Smooth muscle cell (in vitro differentiated cells): ENCODE data around the gene TBCK. TPM values are rescaled to one million over a fixed set of nuclear protein-coding genes. Genes with fewer than 3 reads are reported as not detected.

ENCODE experiments used
- DNase-seq: peaks from one replicate; lab custom pipeline; 2025; ENCODE audit not compliant: unreplicated experiment; lab: John Stamatoyannopoulos, UW
- H2AFZ ChIP-seq: fragments of 200-600 bp; sonication (generic); 2 replicates; pipeline ENCODE4 v1.6.0; 2016; ENCODE audit warnings: antibody characterized with exemption, low read depth, mild to moderate bottlenecking
- H3F3A ChIP-seq: fragments of 200-600 bp; sonication (generic); 2 replicates; pipeline ENCODE4 v1.6.0; 2017; ENCODE audit warnings: antibody characterized with exemption, low read depth
- H3K27ac ChIP-seq: fragments of 200-600 bp; sonication (generic); 2 replicates; pipeline ENCODE4 v1.5.1; 2016; ENCODE audit warnings: low read depth, mild to moderate bottlenecking
- H3K27me3 ChIP-seq: fragments of 200-600 bp; sonication (generic); 2 replicates; pipeline ENCODE4 v1.6.1; 2016; ENCODE audit warnings: low read depth, mild to moderate bottlenecking
- H3K36me3 ChIP-seq: fragments of 200-600 bp; sonication (generic); 2 replicates; pipeline ENCODE4 v1.5.1; 2016; ENCODE audit warnings: low read depth
- H3K4me1 ChIP-seq: fragments of 200-600 bp; sonication (generic); 2 replicates; pipeline ENCODE4 v1.5.1; 2016; ENCODE audit warnings: low read depth
- H3K4me2 ChIP-seq: fragments of 200-600 bp; sonication (generic); 2 replicates; pipeline ENCODE4 v1.6.0; 2016; ENCODE audit warnings: mild to moderate bottlenecking
- H3K4me3 ChIP-seq: fragments of 200-600 bp; sonication (generic); 2 replicates; pipeline ENCODE4 v1.5.1; 2016; ENCODE audit warnings: mild to moderate bottlenecking
- H3K79me2 ChIP-seq: fragments of 200-600 bp; sonication (generic); 2 replicates; pipeline ENCODE4 v1.6.0; 2016; ENCODE audit warnings: low read depth, mild to moderate bottlenecking
- H3K9ac ChIP-seq: fragments of 200-600 bp; sonication (generic); 2 replicates; pipeline ENCODE4 v1.6.0; 2016; ENCODE audit warnings: low read depth
- H3K9me3 ChIP-seq: fragments of 200-600 bp; sonication (generic); replicated peaks from 2 replicates; pipeline ENCODE4 v1.5.1; 2016; ENCODE audit warnings: low read depth
- H4K20me1 ChIP-seq: fragments of 200-600 bp; sonication (generic); 2 replicates; pipeline ENCODE4 v1.6.0; 2016; ENCODE audit warnings: low read depth
- CTCF ChIP-seq: fragments of 200-600 bp; sonication (generic); IDR thresholded peaks from 2 replicates; pipeline ENCODE4 v1.5.1; 2017; ENCODE audit warnings: borderline replicate concordance, mild to moderate bottlenecking, antibody characterized with exemption; ENCODE audit not compliant: insufficient read depth, poor library complexity, severe bottlenecking
- WGBS: methylation state at CpG from one replicate; pipeline ENCODE4 v1.1.7; 2016; ENCODE audit warnings: low lambda C conversion rate; 5-methylcytosine and 5-hydroxymethylcytosine counted together
- polyA plus RNA-seq: library from polyadenylated mRNA; unstranded; fragments of >200 nt; fragmentation: Nextera tagmentation; extraction: Ambion mirVana; gene quantifications from 2 replicates; pipeline ENCODE4 v1.2.1, GENCODE V29; 2016
- total RNA-seq: library from RNA; depleted of rRNA; stranded (reverse); fragments of >200 nt; gene quantifications from 2 replicates; pipeline ENCODE4 v1.2.3, GENCODE V29; 2014

Gene TBCK
- total and polyA plus RNA-seq, 2 experiments from 2014 or later: 10.0 to 28.1 TPM

- Histone ChIP-seq H3K36me3 (no peaks in the 10 kb centered on the region), H3K4me1 (no peaks in the 10 kb centered on the region), H2AFZ (no peak overlapping the region), H3K27ac (no peak overlapping the region), H4K20me1 (no peaks in the 10 kb centered on the region), H3K9ac (no peak overlapping the region), H3F3A (no peaks in the 10 kb centered on the region), H3K27me3 (no peaks in the 10 kb centered on the region), H3K9me3 (no peaks in the 10 kb centered on the region), H3K79me2 (peaks cover 28% of the 10 kb centered on the region), H3K4me3 (no peak overlapping the region), H3K4me2 (no peak overlapping the region)
- TF ChIP-seq CTCF: no peak
- DNase-seq: no peak
These were observed 9.4 kb downstream of the TBCK start for GRCh38 chr4:106306561-106306960.

- H3K4me3 ChIP-seq: no peak overlapping the region
- H3F3A ChIP-seq: no peaks in the 10 kb centered on the region
- no peaks in the 10 kb centered on the region for H4K20me1 ChIP-seq
- 88% methylated on average over 4 of the region's 4 CpGs for WGBS
- H3K27ac ChIP-seq: no peak overlapping the region
- H3K9me3 ChIP-seq: no peaks in the 10 kb centered on the region
- no peak for TF ChIP-seq CTCF
- H3K36me3 ChIP-seq: no peaks in the 10 kb centered on the region
- H3K27me3 ChIP-seq: no peaks in the 10 kb centered on the region
- no peak overlapping the region for H3K9ac ChIP-seq
- DNase-seq: no peak
- H3K79me2 ChIP-seq: peaks cover 19% of the 10 kb centered on the region
- no peaks in the 10 kb centered on the region for H3K4me1 ChIP-seq
- no peak overlapping the region for H3K4me2 ChIP-seq
- no peak overlapping the region for H2AFZ ChIP-seq
These were observed 10.5 kb downstream of the TBCK start for GRCh38 chr4:106305435-106306055.

GRCh38 chr4:106304632-106305031 is 11.4 kb downstream of the TBCK start:
- no peak for DNase-seq
- no peaks in the 10 kb centered on the region for H3K4me1 ChIP-seq
- no peaks in the 10 kb centered on the region for H3K27me3 ChIP-seq
- no peak overlapping the region for H2AFZ ChIP-seq
- H3K79me2 ChIP-seq: peaks cover 13% of the 10 kb centered on the region
- H3K9me3 ChIP-seq: no peaks in the 10 kb centered on the region
- peaks cover 6% of the 10 kb centered on the region for H3K36me3 ChIP-seq
- TF ChIP-seq CTCF: no peak
- no peaks in the 10 kb centered on the region for H4K20me1 ChIP-seq
- no peak overlapping the region for H3K27ac ChIP-seq
- H3F3A ChIP-seq: no peaks in the 10 kb centered on the region
- no peak overlapping the region for H3K9ac ChIP-seq
- no peak overlapping the region for H3K4me3 ChIP-seq
- no peak overlapping the region for H3K4me2 ChIP-seq

GRCh38 chr4:106303548-106304281 is 12.3 kb downstream of the TBCK start:
- Histone ChIP-seq H3K27me3 (no peaks in the 10 kb centered on the region), H3K4me3 (no peak overlapping the region), H4K20me1 (no peaks in the 10 kb centered on the region), H3K4me1 (no peaks in the 10 kb centered on the region), H3K36me3 (peaks cover 6% of the 10 kb centered on the region), H3K79me2 (peaks cover 13% of the 10 kb centered on the region), H3K27ac (no peak overlapping the region), H3F3A (no peaks in the 10 kb centered on the region), H3K9ac (no peak overlapping the region), H3K4me2 (no peak overlapping the region), H2AFZ (no peak overlapping the region), H3K9me3 (no peaks in the 10 kb centered on the region)
- TF ChIP-seq CTCF: no peak
- WGBS: 80% methylated on average over 3 of the region's 3 CpGs
- no peak for DNase-seq
